Stimulated activated CD4-positive, alpha-beta T cell treated with anti-CD3 and anti-CD28 coated beads, Interleukin-15, amount 100 ng/mL, for 48 hours (primary cell): ENCODE measurements around the gene DCAF11.

Experiments used
- DNase-seq, 2 donors: peaks; one replicate each; pipeline ENCODE4 v3.0.0-alpha.2; 2020; ENCODE audit warnings: low read depth in 2 of 2

Gene DCAF11

DNA sequence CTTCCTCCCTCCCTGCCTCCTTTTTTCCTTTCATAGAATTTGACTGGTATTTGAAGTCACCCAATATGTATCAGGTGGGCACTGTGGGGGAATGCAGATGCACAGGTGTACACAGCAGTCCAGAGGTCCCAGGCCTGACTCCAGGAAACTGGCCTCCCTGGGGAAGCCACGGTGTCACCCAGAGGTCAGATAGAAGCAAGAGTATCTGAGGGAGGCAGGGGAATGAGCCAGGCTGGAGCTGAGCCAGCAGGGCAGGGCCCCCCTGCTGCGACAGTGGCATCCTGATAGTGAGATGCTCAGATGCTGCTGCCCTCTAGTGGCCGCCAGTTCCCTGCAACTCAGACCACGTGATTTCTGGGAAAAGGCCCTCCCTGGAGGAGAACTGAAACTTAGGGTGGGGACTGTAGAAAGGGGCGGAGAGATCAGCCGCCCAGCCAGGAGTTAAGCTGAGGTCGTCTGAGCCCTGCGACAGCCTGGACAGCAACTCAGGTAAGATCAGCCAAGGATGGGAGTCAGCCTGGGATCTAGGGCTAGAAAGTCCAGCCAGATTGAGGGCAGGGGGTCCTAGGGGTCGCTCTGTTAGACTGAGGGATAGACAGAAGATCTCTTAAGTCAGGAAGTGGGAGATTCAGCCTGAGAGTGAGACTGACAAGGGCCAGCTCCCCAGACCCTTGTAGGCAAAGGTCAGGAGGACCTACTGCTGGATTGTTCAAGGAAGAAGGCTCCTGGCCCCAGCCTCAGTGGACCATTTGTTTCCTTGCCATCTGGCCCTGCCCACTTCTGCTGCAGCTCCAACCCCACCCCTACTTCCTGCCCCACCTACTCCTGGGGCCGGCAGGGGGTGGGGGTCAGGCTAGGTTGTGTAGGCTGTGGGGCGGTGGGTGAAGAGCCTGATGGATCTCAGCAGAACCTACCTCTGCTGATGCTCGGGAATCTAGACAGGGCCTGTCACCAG lies 46.5 kb downstream of the DCAF11 start, which contains the start of gene IRF9:
TSS of gene IRF9 (plus strand) at position 416 of the 955 bp plus-strand sequence. CDS start 880 bp downstream, outside the sequence.
- peak; percentile 95 to 97 for DNase-seq

- no peak for DNase-seq
Measured at GRCh38 chr14:24162093-24162492, 47.5 kb downstream of the DCAF11 start.

- no peak for DNase-seq
Measured at GRCh38 chr14:24164518-24164991, 50.0 kb downstream of the DCAF11 start.

- DNase-seq: no peak
Measured at GRCh38 chr14:24165785-24166184, 51.2 kb downstream of the DCAF11 start.

DNA sequence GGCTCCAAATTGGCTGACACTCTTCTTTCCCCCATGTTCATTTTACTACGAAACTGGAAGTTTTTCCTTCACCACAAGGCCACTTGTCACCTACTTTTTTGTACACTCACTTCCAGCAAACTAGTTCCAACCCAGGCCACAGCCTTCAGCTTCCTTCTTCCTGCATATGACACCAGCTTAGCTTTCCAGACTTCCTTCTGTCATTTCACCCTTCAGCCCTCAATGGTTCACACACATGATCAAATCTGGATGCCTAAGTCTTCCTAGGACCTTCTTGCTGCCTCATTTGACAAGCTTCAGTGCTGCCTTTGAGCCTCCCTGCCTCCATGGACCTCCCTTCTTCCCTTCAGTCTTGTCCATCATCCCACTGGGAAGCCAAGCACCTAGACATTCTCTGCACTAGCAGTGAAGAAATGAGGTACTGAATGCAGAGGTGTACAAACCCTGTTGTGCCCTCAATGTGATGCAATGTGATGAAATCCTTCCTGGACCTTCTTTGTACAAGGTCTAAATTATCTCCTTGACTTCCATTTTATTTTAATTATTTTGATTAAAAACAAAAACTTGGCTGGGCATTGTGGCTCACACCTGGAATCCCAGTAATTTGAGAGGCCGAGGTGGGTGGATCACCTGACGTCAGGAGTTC lies 53.0 kb downstream of the DCAF11 start:
- no peak for DNase-seq

GRCh38 chr14:24171422-24172260 lies 57.1 kb downstream of the DCAF11 start, which contains the start of gene REC8:
TSS of gene REC8 (plus strand) at chr14:24172080. CDS start at chr14:24172553, 473 bp downstream.
- peak; percentile 51 to 65 for DNase-seq

- DNase-seq: no peak
Measured at GRCh38 chr14:24172261-24172860, 57.8 kb downstream of the DCAF11 start.

DNA sequence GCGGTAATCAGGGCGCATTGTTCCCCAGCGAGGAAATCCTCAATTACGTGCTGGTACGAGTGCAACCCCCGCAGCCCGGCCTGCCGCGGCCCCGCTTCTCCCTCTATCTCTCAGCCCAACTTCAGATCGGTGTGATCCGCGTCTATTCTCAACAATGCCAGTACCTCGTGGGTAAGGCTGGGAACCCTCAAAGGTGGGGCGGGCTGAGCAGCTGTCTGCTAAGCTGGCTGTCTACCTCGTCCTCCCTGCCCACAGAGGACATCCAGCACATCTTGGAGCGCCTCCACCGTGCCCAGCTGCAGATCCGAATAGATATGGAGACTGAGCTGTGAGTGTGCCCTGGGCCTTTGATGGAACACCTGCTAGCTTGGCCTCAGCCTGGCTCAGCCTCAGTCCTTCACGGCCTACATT lies 58.3 kb downstream of the DCAF11 start:
- no peak for DNase-seq
